GM12872 (cell line): ENCODE data around the gene C3orf52.

Source experiments
- CTCF ChIP-seq: IDR thresholded peaks from 3 replicates; pipeline ENCODE4 v1.5.1; 2011; ENCODE audit warnings: low read depth, mild to moderate bottlenecking, low read length, moderate library complexity; ENCODE audit not compliant: insufficient read depth

C3orf52 gene

DNA sequence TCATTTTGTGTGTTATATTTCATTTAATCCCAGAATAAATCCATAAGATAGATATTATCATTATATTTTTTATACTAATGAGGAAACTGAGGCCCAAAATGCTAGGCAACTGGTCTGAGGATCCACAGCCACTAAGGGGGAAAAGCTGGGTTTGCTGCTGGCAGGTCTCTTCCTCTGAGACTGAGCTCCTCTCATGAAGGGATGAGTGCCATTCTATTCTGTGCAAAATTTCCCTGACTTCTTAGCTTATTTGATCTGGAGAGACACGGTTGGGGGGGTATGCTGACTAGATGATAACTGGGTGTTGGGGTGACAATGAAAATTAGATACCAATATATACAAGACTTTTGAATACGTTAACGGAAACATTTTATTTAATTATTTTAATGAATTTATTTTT, 44.9 kb downstream of the C3orf52 start:
- TF ChIP-seq CTCF: no peak

DNA sequence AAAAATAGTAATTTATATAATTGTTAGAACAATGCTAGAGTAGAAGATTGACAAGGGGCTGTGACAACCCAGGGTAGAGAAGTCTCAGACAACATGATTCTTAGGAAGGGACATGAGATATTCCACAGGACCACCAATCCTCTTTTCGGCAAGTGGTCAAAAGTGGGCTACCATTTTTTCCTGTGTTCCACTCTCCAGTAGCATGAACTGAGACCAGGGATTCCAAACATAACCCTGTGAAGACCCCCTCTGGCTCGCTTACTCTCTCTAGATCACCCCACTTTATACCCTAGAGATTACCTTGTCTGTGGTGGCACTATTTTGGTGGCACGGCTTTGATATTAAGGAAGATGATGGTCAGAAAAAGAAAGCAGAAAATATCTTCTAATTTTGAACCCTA, 45.9 kb downstream of the C3orf52 start:
- TF ChIP-seq CTCF: no peak

DNA sequence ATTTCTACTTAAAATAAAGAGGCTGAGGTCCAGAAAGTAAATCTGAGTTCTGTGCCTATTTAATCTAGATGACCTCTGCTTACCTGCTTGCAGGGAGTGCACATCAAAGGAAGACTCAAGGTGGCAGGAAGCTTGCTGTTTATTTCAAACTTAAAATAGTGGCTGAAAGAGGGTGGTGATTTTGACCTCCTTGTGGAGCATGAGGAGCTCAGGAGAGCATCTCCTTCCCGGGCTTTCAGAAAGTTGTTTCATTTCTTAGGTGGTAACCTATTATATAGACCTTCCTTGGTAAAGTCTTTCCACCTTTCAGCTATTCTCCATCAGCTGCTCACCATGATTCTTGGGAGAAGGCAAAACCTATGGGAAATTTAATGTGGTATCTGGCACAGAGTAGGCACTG, 46.4 kb downstream of the C3orf52 start:
- TF ChIP-seq CTCF: no peak

DNA sequence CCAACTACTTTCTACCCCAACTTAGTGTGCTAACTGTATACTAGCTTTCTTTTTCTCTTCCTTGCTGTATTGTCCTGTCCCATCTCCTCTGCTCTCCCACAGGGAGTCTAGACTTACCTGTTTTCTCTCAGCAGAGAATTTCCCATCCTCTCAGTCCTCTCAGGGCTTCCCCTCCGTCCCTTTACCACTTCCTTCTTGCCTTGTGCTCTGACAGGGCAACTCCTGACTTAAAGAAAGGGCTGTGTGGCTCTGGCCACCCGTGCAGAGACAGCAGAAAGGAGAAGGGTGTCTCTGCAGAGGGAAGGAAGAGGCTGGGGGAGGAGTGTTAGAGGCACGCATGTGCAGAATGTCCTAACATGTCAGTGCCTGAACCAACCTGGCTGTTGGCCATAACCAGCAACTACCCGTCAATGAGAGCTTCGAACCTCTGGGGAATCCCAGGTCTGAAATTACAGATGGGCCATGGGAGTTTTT, 46.8 kb downstream of the C3orf52 start, which contains the start of gene GCSAM:
Gene GCSAM, minus strand, starts transcription at position 274 of the 474 bp plus-strand sequence. Its CDS starts 128 bp downstream, at position 146.
- no peak for TF ChIP-seq CTCF

- no peak for TF ChIP-seq CTCF
Observed at GRCh38 chr3:112133626-112134334, 47.6 kb downstream of the C3orf52 start.

GRCh38 chr3:112134335-112135124, 48.3 kb downstream of the C3orf52 start:
- TF ChIP-seq CTCF: no peak

DNA sequence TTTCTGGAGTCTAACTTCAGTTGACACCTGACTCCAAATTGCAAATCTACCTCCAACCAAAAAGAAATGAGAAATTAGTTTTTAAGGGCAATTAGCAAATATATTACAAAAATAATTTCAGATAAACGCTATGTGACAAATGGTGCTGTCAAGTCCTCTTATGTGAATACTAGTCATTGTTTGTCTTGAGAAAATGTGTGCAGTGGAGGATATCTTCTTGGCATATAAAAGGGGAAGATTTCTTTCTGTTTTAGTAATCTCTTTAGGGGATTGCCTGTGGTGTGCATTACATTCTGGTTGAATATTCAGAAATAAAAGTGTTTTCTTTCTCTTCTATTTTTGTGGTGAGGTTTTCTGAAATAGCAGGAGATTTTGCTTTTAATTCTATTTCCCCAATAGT, 49.9 kb downstream of the C3orf52 start:
- TF ChIP-seq CTCF: no peak
